Hindlimb muscle (tissue), 1 donor: ENCODE measurements around the gene IGFN1. TPM values are rescaled to one million over a fixed set of nuclear protein-coding genes. Genes with fewer than 3 reads are reported as not detected.
A peak's percentile ranks its signal among the peaks of the same experiment; 100 is the strongest.
"Not testable (repeated sequence)": the region's sequence is repeated elsewhere in the genome, so short reads cannot be mapped to it uniquely, and the experiment has no call there.

Source experiments
- DNase-seq: peaks from one replicate; pipeline ENCODE4 v3.0.0-alpha.2; 2013
- polyA plus RNA-seq: library from polyadenylated mRNA; unstranded; fragments of 120-200 nt; gene quantifications from one replicate; pipeline ENCODE4 v1.2.1, GENCODE V29; 2013; ENCODE audit not compliant: insufficient read length

The IGFN1 gene
- 2.6 TPM for polyA plus RNA-seq

- no peak for DNase-seq
These were observed at the start of gene IGFN1 for GRCh38 chr1:201190624-201191051. IGFN1 (plus strand) TSS chr1:201190824; CDS start chr1:201193294, 2,470 bp downstream.

- no peak for DNase-seq
These were observed 49.7 kb upstream of the IGFN1 start for GRCh38 chr1:201140941-201141260.

GRCh38 chr1:201141418-201141817, 49.2 kb upstream of the IGFN1 start:
- no peak for DNase-seq

DNA sequence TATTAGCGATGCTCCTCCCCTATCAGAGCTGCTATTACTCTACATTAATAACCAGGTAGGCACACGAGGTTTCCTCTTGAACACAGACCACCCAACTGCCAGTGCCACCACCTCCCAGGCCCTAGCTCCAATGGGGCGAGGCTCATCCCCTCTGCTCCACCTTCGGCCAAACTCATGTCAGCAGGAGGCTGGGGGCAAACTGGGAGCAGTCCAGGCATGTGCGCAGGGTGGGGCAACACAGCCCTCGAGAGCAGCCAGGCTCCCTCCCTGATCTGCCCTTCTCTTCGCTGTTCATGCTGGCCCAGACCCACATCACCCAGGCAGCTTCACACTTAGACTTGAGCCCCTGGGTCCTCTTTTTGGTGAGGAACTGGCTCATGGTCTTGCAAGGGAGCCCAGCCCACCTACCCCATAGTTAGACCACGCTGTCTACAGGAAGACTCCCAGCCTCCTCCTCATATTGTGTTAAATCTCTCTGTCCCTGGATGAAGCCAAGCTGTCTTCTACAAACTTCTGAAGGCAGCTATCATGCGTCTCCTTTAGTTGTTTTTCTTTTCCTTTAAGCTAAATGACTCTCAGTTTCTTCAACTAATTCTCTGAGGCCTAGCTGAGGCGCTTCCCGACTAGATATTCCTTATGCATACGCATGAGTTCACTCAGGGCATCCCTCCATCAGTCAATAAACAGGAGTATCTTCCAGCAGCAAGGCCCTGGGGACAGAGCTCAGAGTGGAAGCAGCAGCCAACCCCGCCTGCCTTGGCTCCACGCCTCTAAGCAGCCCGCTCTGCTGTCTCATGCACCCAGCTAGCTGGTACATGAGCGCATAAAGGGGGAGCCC, 48.4 kb upstream of the IGFN1 start:
- DNase-seq, result peak; percentile 55

DNA sequence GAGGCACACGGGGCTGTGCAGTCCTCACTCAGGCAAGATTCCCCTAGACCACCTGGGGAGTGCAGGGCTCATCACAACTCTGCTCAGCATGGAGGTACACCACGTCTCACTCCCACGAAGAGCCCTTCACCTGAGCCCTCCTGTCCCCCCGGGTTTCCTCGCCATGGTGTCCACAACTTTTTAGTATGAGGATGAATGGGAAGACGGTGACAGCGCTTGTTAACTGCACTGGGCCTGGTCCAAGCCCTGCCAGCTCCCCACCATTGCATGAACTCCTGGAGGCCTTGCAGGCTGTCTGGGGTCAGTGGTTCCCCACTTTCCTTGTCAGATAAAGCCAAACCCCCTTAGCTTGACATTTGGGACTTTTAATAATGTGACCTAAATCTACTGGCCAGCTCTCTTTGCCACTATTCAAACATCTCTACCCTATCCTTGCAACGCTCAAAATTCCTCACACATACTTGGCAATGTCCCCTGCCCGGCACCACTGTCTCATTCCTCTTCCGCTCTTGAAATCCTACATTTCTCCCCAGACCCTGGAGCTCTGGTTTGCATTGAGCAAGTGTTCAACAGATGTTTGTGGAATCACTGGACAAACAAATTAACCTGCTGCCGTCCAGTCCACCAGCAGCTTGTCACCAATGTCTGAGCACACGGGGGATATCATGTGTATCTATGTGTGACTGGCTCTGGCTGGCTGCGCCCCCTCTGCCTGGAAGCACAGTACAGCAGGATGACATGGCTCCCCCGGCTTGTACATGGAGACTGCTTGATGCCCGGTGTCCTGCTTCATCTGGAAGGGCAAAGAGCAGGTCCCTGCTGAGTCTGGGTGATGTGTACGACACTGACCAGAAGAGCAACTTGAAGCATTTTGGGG, 47.5 kb upstream of the IGFN1 start:
- DNase-seq, result no peak

DNA sequence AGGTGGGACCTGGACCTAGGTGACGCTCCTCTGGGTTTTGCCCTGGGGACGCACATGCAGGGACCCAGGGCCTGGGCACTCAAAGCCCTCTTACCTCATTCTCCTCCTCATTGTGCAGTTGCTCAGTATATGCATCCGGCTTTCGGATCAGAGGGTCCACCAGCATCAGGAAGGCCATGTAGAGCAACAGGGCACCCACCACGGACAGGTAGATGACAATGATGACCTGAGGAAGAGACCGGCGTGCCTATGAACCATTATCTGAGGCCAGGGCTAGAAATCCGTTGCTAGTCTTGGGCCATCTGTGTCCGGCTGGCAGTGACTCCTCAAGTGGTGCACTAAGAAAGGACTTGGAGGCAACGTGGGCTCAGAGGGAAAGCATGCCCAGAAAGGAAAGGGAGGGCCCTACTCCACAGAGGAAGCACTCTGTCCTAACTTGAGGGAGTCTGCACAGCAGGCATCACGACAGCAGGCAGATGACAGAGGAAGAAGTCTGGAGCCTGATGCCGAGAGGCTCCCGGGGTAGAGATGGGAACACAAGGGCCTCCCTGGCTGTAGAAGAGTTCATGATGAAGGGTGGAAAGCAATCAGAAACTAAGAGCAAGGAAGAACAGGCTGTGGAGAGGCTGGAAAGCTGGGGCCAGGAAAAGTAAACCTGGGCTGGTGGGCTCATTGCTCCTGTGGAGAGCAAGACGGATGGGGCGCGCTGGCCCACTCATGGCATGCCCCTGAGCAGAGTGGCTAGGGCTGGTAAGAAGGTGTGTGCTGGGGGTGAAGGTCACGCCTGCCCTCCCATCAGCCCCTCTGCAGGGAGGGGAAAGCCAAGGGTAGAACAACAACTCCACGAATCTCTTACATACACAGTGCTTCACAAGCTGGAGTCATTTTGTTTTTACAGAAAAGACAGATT, 46.6 kb upstream of the IGFN1 start:
- no peak for DNase-seq

GRCh38 chr1:201144701-201145100, 45.9 kb upstream of the IGFN1 start:
- no peak for DNase-seq

DNA sequence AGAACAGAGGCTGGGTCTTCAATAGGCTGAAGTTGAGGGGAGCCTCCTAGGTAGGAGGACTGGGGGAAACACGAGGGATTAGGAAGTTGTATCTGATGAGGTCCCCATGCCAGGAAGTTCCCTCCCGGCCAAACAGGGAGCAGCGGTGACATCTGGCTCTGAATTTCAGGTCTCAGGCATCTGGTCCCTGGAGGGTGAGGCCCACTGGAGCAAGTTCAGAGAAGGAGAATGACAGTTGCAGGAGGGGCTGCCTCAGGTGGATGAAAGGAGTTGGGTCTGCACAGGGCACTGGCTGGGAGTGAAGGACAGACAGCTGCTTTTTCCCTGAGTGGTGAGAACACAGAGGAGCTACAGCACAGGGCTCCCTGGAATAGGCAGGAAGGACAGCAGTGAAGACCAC, 45.5 kb upstream of the IGFN1 start:
- DNase-seq, result no peak

DNA sequence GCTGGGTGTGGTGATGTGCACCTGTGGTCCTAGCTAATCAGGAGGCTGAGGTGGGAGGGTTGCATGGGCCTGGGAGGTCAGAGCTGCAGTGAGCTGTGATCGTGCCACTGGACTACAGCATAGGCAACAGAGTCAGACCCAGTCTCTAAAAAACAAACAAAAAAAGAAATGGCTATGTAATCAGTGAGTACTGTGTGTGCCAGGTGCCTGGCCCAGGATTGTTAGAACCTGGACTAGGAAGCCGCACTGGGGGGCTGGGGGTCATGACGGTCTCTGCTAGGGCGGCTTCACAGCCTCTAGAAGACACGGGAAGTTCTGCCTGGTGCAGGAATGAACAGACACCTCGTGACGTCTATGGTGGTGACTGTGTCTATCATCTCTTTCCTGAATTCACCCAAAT, 44.8 kb upstream of the IGFN1 start:
- DNase-seq, result no peak

GRCh38 chr1:201146626-201147390, 43.8 kb upstream of the IGFN1 start:
- DNase-seq, result no peak

DNA sequence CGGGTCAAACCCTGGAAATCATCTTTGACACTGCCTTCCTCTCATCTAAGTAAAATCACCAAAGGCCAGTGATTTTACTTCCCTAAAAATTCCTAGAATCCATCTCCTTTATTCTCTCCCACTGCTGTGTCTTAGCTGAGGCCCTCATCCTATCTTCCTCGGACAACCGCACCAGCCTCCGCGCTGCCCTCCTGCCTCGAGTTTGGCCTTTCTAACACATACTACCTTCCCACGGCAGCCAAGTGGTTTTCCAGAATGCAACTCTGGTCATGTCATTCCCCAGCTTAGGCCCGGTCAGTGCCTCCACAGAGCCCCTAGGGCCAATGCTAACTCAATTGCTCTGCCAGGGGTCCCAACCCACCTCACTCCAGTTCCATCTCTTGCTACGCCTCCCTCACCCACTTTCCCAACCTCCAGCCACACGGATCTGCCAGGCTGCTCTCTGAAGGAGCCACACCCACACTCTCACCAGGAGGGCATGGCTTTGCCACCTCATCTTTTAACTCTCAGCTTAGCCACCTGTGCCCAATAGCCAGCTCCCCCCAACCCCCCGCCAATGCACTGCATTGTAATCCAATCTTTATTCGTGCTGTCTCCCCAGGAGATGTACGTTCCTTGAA, 43.1 kb upstream of the IGFN1 start:
- no peak for DNase-seq

GRCh38 chr1:201149400-201149799, 41.2 kb upstream of the IGFN1 start:
- DNase-seq, result no peak

DNA sequence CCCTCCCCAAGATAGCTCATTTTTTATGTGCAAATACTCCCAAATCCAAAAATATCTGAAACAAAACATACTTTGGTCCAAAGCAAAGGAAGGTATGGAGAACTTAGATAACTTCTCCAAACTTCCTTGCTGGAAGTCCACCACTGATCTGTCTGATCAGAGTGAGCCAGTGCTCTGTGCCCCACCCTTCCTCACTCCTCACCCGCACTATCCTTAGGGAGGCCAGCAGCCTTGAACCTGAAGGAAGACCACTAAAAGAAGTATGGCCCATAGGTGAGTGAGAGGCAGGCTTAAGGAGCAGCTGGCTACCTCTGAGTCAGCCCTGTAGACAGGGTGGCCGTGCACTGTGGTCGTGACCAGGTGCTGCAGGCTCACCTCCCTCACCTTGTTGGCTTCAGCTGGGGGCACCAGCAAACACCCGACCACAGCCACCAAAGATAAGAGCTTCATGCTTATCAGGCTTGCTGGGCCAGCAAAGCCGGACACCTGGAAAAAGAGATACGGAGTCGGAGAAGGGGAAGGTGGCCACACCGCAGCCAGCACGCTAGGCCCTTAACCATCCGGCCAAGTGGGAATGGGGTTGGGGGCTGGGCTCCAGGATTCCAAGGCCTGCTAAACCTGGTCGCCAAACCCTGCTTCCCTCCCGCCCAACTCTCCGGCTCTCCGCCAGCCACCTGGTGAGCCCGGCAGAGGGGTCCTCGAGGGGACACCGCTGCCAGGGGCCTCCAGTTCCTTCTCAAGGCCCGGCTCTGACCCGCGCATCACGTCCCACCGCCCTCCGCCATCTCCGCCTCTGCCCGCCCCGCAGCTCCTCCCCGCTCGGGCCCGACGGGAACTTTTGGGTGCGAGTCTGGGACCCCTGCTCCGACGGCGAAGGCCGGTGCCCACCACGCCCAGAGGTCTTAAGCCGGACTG, 36.9 kb upstream of the IGFN1 start:
- DNase-seq, result no peak

GRCh38 chr1:201154389-201155165, 36.0 kb upstream of the IGFN1 start, which contains the start of gene TMEM9:
TMEM9 (minus strand) TSS chr1:201154474; CDS start chr1:201153923, 551 bp downstream.
- DNase-seq, result peak; percentile 99

- no peak for DNase-seq
These were observed 35.3 kb upstream of the IGFN1 start for GRCh38 chr1:201155354-201155753.

GRCh38 chr1:201156346-201156745, 34.3 kb upstream of the IGFN1 start:
- no peak for DNase-seq

- no peak for DNase-seq
These were observed 33.8 kb upstream of the IGFN1 start for GRCh38 chr1:201156819-201157218.

DNA sequence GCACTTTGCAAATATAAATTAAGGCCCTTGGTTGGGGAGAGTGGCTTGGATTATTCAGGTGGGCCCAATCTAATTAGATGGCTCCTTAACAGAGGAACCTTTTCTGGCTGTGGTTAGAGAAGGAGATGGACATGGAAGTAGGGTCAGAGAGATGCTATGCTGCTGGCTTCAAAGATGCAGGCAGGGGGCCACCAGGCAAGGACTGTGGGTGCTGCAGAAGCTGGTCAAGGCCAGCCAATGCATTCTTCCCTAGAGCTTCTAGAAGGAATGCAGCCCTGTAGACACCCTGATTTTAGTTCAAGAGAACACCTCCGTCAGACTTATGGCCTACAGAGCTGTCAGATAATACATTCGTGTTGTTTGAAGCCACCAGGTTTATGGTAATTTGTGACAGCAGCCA, 32.7 kb upstream of the IGFN1 start:
- no peak for DNase-seq

DNA sequence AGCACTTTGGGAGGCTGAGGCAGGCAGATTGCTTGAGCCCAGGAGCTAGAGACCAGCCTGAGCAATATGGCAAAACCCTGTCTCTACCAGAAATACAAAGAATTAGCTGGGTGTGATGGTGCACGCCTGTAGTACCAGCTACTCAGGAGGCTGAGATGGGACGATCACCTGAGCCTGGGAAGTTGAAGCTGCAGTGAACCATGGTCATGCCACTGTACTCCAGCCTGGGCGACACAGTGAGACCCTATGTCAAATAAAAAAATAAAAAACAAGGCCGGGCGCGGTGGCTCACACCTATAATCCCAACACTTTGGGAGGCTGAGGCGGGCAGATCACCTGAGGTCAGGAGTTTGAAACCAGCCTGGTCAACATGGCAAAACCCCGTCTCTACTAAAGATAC, 27.6 kb upstream of the IGFN1 start:
- not testable (repeated sequence) for DNase-seq
